MM.1S (cell line): Measurements from ENCODE around the gene PTPRE.

Source experiments
- EZH2 ChIP-seq: fragments of 300-600 bp; sonication (generic); optimal IDR thresholded peaks from 2 replicates; pipeline ENCODE3; 2017; ENCODE audit warnings: low read depth, mild to moderate bottlenecking, antibody characterized with exemption, low read length, mixed read lengths
- EZH2phosphoT487 ChIP-seq: fragments of 300-600 bp; sonication (generic); IDR thresholded peaks from 2 replicates; pipeline ENCODE4 v1.6.1; 2018; ENCODE audit warnings: antibody characterized with exemption, low read length
- TF ChIP-seq, protein P1 (sequence below): fragments of 300-600 bp; sonication (generic); IDR thresholded peaks from 2 replicates; pipeline ENCODE4 v1.5.1; 2016; ENCODE audit warnings: antibody characterized with exemption, low read length, mixed read lengths

DNA sequence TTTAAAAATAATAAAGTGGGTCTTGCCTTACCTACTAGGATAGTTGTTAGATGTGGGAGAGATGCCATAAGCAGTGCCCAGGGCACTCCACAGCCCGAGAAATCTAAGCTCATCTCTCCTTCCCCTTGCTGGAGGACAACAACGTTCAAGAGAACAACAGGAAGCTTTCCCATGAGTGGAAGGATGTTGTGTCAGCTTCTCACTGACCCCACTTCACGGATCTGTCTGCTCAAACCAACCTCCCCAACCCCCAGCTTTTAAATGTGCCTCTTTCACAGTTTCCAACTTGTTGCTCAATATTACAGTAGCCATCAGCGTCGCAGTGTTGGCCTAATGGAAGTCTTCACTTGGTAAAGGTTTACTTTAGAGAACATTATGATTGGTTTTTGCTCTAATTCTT lies 72.1 kb downstream of the PTPRE start:
- TF ChIP-seq, protein P1, sequence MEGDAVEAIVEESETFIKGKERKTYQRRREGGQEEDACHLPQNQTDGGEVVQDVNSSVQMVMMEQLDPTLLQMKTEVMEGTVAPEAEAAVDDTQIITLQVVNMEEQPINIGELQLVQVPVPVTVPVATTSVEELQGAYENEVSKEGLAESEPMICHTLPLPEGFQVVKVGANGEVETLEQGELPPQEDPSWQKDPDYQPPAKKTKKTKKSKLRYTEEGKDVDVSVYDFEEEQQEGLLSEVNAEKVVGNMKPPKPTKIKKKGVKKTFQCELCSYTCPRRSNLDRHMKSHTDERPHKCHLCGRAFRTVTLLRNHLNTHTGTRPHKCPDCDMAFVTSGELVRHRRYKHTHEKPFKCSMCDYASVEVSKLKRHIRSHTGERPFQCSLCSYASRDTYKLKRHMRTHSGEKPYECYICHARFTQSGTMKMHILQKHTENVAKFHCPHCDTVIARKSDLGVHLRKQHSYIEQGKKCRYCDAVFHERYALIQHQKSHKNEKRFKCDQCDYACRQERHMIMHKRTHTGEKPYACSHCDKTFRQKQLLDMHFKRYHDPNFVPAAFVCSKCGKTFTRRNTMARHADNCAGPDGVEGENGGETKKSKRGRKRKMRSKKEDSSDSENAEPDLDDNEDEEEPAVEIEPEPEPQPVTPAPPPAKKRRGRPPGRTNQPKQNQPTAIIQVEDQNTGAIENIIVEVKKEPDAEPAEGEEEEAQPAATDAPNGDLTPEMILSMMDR = no peak
- TF ChIP-seq EZH2 (no peak), EZH2phosphoT487 (no peak)
